HL-60/S4 (cell line): Measurements from ENCODE around the gene FAM229A.

Experiments
- in situ Hi-C: fragments of 300-500 bp; cut with MboI; formaldehyde crosslinking; loops from 2 replicates; pipeline ENCODE4 v1.14.3; 2022; ENCODE audit warnings: low sequenced_read_pairs

Gene FAM229A

GRCh38 chr1:32332290-32333079 lies 29.8 kb downstream of the FAM229A start:
- in situ Hi-C loops: no loop called here

GRCh38 chr1:32331549-32331948 lies 30.7 kb downstream of the FAM229A start:
- in situ Hi-C loops: no loop called here

- in situ Hi-C loops: no loop called here
These were observed 31.6 kb downstream of the FAM229A start for GRCh38 chr1:32330558-32331151.

DNA sequence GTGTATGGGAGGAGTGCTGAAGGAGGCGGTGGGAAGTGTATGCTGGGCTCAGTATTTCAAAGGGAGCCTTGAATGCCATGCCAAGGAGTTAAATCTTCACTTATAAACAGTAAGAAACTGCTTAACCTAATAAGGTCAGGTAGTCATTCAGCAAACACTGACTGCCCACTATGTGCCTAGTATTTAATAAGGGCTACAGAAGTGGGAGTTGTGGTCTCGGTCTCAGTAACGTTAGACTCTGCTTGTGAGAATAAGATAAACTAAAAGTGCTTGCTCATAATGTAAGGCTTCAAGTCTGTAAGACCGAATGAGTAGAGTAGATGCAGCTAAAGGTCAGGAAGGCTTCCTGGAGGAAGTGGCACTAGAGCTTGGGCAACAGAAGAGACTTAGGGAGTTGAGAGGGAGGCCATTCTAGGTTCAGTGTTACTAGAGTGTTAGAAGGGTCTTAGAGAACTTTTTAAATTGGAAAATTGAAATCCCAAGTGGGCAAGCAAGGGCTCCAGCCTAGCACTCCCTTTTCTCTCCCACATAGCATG lies 32.3 kb downstream of the FAM229A start:
- in situ Hi-C loops: no loop called here

DNA sequence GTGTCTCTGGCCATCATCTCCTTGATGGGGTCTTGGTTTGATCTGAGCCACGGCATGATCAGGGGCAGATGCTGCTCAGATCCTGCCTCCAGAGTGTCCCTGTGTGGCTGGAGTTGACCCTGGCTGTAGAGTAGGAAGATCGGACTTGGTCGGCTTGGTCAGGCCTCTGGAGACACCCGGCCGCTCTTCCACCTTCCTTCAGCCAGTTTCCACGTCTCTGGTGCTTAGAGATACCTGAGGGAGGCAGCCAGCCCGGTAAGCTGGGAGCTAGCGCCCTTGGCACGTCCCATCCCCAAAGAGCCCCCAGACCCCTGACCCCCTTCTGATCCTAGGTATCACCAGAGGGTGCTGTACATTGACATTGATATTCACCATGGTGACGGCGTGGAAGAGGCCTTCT lies 35.1 kb downstream of the FAM229A start:
- in situ Hi-C loops: no loop called here

DNA sequence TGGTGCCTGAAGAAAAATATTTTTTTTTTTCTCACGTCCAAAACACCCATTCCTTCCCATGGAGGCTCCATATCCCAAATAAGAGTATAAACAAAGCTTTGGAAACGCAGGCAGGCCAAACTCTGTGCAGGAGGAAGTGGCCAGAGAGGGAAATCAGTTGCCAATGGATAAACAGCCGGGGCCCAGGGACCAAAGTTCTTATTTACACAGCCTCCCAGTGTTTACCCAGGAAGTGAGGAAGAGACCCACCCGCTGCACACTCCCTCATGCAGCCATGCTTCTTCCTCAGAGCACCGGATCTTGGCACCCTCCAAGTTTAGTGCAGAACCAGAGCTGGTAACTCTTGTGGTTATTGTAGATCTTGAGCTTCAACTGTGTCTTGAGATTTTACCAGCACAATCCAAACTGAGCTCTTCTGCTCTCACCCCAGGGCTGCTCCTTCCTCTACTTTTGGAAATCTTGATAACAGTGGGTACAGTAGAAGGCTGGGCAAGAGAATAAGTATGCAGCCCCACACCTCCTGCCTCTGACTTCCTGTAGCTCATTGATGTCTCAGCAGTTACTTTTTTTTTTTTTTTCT lies 40.5 kb downstream of the FAM229A start:
- in situ Hi-C loops: no loop called here

GRCh38 chr1:32318127-32318869 lies 44.0 kb downstream of the FAM229A start:
- in situ Hi-C loops: no loop called here

- in situ Hi-C loops: no loop called here
These were observed 45.4 kb downstream of the FAM229A start for GRCh38 chr1:32316903-32317277.

DNA sequence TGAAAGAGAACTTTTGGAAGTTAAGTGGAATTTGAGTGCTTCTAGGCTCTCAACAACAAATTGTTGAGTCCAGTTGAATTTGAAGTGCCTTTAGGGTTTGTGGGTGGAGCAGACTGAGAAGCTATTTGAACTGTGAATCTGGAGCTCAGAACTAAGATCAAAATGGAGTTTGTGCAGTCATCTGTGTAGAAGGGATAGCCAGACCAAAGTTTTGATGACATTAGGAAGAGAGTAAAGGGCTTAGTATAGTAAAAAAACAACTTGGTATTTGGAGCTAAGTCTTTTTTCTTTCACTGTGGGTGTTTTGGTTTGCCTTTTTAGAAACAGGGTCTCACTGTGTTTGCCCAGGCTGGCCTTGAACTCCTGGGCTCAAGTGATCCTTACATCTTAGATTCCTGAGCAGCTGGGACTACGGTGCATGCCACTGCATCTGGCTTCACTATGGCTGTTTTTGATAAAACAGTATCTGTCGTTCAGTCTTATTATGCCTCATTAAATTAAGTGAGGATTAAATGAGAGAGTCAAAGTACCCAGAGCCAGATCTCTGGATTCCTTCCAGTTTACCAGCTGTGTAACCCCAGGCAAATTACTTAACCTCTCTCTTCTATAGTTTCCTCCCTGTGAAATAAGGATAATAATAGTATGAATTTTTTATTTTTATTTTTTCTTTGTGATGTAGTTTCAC lies 50.4 kb downstream of the FAM229A start:
- in situ Hi-C loops: no loop called here
